ENCODE results near the gene DGKG. TPM values are rescaled to one million over a fixed set of nuclear protein-coding genes. Genes with fewer than 3 reads are reported as not detected.

DGKG gene
- total and polyA plus RNA-seq, 9 of the 15 experiments (the other 6 are each of a cell fraction or from before 2014, with no cell fraction given) = 0.01 to 0.36 (median 0.15) TPM

DNA sequence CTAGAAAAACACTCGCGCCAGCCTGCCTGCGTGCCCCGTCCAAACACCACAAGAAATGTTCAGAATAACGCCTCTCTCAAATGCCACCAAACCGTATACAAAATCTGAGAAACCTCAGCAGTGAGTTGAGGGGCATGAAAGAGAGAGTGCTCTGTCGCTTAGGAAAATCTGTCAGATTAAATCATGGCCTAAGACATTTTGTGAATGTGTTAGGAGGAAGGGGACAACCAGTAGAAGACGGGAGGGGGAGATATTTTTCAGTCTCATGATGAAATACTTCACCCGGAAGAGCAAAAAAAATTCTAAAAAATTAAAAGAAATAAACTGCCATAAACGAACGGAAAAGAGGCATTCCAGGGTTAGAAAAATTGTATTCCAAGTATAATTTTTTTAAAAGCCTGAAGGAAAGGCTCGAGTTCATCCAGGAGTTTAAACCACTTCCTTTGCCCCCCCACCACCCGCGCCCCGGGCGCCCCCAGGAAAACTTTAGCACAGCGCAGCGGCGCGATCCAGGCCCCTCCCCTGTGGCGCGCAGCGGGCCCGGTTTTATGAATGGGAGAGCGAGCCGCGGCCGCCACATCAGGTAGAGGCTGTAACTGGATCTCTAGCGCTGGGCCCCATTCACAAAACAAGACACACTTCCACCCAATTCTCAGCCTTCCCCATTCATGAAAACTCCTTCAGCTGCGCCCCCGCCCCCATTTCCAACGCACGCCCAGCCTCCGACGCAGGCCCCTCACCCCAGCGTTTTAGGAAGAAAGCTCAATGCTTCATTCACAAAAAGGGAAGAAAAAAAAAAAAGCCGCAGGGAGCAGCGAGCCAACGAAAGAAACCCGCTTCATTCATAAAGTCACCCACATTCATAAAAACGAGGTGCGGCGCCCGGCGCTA lies 254.6 kb downstream of the DGKG start (continued):
- TF ChIP-seq ZNF696 (CRISPR knock-in tag; conservative IDR thresholded peaks at IDR 0.05) (no peak), ZNF324 (CRISPR knock-in tag; IDR thresholded peaks at IDR 0.05) (no peak), U2AF2 (optimal IDR thresholded peaks at IDR 0.05; ENCODE audit: low read depth, low read length) (no peak), MCM2 (IDR thresholded peaks at IDR 0.05; ENCODE audit: low read depth) (no peak), TARDBP (IDR thresholded peaks at IDR 0.05) (no peak), HDGF (IDR thresholded peaks at IDR 0.05) (no peak), ZFP1 (CRISPR knock-in tag; IDR thresholded peaks at IDR 0.05) (no peak), PCBP2 (IDR thresholded peaks at IDR 0.05; ENCODE audit: low read depth, low read length, poor library complexity, severe bottlenecking) (no peak), ZNF561 (CRISPR knock-in tag; conservative IDR thresholded peaks at IDR 0.05) (no peak), SMARCE1 (IDR thresholded peaks at IDR 0.05) (no peak), GTF2A2 (tag; IDR thresholded peaks at IDR 0.05) (no peak), ZNF778 (CRISPR knock-in tag; IDR thresholded peaks at IDR 0.05) (no peak)
- TF ChIP-seq, protein P1, sequence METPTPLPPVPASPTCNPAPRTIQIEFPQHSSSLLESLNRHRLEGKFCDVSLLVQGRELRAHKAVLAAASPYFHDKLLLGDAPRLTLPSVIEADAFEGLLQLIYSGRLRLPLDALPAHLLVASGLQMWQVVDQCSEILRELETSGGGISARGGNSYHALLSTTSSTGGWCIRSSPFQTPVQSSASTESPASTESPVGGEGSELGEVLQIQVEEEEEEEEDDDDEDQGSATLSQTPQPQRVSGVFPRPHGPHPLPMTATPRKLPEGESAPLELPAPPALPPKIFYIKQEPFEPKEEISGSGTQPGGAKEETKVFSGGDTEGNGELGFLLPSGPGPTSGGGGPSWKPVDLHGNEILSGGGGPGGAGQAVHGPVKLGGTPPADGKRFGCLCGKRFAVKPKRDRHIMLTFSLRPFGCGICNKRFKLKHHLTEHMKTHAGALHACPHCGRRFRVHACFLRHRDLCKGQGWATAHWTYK (CRISPR knock-in tag; IDR thresholded peaks at IDR 0.05) = no peak
- TF ChIP-seq, protein P2, sequence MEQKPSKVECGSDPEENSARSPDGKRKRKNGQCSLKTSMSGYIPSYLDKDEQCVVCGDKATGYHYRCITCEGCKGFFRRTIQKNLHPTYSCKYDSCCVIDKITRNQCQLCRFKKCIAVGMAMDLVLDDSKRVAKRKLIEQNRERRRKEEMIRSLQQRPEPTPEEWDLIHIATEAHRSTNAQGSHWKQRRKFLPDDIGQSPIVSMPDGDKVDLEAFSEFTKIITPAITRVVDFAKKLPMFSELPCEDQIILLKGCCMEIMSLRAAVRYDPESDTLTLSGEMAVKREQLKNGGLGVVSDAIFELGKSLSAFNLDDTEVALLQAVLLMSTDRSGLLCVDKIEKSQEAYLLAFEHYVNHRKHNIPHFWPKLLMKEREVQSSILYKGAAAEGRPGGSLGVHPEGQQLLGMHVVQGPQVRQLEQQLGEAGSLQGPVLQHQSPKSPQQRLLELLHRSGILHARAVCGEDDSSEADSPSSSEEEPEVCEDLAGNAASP (IDR thresholded peaks at IDR 0.05) = no peak
- TF ChIP-seq, protein P3, sequence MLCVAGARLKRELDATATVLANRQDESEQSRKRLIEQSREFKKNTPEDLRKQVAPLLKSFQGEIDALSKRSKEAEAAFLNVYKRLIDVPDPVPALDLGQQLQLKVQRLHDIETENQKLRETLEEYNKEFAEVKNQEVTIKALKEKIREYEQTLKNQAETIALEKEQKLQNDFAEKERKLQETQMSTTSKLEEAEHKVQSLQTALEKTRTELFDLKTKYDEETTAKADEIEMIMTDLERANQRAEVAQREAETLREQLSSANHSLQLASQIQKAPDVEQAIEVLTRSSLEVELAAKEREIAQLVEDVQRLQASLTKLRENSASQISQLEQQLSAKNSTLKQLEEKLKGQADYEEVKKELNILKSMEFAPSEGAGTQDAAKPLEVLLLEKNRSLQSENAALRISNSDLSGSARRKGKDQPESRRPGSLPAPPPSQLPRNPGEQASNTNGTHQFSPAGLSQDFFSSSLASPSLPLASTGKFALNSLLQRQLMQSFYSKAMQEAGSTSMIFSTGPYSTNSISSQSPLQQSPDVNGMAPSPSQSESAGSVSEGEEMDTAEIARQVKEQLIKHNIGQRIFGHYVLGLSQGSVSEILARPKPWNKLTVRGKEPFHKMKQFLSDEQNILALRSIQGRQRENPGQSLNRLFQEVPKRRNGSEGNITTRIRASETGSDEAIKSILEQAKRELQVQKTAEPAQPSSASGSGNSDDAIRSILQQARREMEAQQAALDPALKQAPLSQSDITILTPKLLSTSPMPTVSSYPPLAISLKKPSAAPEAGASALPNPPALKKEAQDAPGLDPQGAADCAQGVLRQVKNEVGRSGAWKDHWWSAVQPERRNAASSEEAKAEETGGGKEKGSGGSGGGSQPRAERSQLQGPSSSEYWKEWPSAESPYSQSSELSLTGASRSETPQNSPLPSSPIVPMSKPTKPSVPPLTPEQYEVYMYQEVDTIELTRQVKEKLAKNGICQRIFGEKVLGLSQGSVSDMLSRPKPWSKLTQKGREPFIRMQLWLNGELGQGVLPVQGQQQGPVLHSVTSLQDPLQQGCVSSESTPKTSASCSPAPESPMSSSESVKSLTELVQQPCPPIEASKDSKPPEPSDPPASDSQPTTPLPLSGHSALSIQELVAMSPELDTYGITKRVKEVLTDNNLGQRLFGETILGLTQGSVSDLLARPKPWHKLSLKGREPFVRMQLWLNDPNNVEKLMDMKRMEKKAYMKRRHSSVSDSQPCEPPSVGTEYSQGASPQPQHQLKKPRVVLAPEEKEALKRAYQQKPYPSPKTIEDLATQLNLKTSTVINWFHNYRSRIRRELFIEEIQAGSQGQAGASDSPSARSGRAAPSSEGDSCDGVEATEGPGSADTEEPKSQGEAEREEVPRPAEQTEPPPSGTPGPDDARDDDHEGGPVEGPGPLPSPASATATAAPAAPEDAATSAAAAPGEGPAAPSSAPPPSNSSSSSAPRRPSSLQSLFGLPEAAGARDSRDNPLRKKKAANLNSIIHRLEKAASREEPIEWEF (CRISPR knock-in tag; IDR thresholded peaks at IDR 0.05) = no peak
- TF ChIP-seq, protein P4, sequence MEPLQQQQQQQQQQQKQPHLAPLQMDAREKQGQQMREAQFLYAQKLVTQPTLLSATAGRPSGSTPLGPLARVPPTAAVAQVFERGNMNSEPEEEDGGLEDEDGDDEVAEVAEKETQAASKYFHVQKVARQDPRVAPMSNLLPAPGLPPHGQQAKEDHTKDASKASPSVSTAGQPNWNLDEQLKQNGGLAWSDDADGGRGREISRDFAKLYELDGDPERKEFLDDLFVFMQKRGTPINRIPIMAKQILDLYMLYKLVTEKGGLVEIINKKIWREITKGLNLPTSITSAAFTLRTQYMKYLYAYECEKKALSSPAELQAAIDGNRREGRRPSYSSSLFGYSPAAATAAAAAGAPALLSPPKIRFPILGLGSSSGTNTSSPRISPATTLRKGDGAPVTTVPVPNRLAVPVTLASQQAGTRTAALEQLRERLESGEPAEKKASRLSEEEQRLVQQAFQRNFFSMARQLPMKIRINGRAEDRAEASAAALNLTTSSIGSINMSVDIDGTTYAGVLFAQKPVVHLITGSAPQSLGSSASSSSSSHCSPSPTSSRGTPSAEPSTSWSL (CRISPR knock-in tag; IDR thresholded peaks at IDR 0.05; ENCODE audit: borderline replicate concordance) = no peak
- TF ChIP-seq, protein P5, sequence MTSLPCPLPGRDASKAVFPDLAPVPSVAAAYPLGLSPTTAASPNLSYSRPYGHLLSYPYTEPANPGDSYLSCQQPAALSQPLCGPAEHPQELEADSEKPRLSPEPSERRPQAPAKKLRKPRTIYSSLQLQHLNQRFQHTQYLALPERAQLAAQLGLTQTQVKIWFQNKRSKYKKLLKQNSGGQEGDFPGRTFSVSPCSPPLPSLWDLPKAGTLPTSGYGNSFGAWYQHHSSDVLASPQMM (CRISPR knock-in tag; IDR thresholded peaks at IDR 0.05) = no peak
